HCEC 1CT (cell line): ENCODE measurements around the gene FBXL17.

Source experiments
- DNase-seq: peaks from one replicate; pipeline ENCODE4 v3.0.0-alpha.2; 2017

Gene FBXL17

DNA sequence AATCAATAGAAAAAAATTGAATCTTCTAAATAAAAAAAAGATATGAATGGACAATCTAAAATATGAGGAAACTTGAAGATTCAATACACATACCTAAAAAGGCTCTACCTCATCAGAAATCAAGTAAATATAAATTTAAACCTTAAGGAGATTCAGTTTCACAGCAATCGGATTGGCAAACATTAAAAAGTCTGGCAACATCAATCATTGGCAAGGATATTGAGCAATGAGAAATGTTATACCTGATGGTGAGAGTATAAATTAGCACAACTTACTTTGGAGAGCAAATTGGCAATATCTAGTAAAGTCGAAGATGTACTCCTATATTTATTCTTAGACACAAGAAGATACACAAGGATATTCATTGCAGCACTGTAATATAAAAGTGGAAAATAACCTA is 436.8 kb downstream of the FBXL17 start:
- DNase-seq, result no peak

DNA sequence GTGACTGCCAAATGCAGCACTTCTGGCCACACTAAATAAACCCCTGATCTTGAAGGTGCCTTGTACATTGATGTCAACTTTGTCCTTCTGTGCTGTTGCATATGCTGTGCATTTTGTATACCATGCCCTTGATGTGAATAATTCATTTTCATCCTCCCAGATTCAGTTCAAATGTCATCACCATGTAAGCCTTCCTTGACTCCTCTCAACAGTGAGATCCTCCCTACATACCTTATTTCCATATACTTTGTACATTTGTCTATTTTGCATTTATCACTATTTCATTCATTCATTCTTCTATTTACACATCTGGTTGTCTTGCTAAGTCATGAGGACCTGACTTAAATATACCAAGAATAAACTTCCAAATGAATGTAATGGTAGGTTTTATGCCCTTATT is 438.0 kb downstream of the FBXL17 start:
- DNase-seq, result no peak

DNA sequence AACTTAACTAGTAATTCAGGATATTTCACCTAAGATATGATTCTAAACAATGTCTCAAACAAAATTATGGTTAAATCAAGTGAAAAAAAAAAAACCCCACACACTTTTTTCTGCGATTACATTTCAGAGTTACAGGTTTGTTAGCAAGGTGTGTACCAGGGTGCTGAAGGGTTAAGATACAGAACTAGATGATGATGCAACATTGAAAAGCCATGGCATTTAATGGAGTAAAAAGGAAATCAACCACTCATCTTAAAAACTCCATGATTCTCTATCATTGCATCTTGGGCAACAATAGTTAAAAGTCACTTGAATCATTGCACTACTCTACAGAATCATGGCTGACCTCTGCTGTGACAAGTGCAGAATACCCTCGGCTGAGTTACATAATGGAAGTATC is 440.9 kb downstream of the FBXL17 start:
- no peak for DNase-seq

DNA sequence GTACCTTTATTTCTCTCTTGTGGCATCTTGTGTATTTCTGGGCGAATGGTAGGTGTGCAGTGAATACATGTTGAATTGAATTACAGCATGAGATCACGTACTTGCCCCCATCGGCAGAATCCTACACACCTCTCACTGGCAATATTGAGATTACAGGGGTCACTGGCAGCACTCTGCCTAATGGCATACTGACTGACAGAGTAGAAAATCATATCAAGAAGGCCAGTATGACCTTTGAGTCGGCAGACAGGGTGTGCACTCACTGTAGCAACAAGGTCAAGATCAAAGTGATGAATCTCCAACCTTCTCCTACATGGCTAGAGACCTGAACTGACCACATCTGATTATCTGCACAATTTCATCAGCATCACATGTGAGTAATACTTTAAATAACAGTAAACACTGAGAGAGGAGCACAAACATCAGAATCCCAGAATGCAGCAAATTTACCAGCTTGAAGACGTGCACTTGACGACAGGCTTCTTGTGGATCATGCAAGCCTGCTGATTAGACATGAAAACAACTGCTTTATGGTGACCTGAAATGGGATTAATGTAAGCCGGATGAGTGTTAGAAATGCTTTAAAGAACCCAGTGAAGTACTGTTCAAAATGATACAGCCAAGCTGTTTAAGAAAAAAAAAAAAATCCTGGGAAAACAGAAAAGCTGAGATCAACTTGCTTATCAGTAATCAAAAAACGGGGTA is 444.1 kb downstream of the FBXL17 start:
- DNase-seq, result no peak

DNA sequence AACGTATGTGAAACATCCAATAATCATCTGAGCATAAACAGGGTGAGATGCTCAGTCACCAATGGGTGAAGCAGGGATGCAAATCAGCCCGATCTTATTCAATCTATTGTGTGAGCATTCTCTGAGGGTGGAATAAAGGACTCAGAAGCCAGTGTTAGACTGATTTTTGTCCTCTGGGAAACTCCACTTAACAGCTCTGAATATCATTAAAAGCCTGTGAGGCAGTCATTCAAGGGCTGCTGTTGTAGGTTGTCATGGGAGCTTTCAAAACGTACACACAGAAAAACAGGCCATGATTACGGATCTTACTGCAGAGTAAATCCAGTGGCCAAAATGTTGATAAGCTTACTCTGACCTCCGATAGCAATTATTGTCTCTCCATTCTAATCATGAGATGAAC is 444.7 kb downstream of the FBXL17 start:
- no peak for DNase-seq

DNA sequence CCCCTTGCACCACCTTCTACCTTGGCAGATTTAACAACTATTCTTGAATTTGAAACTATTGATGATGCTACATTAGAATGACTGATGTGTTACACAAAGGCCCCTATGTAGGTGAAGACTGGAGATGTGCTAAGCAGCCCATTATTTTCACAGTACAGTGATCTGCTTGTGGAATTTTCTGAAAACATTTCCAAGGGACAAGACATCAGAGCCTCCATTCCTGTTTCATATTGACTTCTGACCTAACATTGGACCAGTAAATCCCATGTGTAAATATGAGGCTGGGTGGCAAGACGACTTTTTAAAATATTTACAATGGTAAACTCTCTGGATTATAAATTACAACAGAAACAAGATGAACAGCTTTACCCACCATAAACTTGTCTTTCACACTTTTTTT is 445.4 kb downstream of the FBXL17 start:
- no peak for DNase-seq

DNA sequence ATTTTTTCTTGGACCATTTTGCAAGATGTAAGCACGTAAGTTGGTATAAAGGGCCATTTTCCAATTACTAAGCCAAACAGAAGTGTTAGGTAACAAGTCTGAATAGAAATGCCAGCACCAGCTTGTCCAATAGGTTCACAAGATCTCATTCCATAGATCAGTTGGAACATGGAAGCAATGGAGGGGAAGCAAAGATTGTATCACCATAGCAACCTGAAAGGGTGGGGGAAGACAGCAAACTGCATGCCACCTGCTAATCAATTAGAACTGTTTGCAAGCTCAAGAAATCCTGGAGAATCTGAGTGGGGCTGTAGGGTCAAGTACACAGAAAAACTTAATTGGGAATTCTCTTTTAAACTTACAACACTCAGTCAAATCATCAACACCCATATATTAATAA is 446.3 kb downstream of the FBXL17 start:
- DNase-seq, result no peak

DNA sequence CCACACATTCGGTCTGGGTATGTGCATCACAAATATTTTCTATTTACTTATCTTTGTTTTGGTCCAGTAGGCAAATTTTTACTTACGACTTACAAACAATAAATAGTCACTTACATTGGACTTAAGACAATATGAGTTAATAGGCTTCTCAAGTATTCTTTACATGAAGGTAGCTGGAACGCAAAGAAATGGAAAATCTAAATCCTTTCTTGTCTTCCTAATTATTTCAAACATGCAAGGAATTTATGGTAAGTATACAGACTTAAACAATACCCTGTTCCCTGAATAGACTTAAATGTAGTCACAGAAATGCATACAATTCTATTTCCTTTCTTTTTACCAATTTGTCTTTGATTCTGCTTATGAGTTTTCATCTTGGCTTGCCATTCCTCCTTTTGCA is 448.6 kb downstream of the FBXL17 start:
- no peak for DNase-seq

DNA sequence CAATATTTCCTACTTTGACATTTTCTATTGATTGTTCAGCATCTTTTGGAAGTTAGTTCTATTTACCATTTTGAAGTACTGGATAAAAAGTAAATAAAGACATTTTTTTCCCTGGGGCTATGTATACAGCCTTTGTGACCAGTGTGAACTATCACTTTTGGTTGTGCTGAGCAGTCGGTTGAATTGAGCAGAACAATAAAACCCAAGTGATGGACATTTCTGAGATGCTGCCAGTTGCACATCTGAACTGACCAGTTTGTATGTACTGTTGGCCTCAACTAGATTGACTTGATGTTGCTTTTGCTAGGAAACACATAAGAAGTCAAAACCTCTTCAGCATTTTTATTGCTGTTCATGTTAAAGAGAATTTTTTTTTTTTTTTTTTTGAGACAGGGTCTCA is 451.0 kb downstream of the FBXL17 start:
- DNase-seq, result no peak

DNA sequence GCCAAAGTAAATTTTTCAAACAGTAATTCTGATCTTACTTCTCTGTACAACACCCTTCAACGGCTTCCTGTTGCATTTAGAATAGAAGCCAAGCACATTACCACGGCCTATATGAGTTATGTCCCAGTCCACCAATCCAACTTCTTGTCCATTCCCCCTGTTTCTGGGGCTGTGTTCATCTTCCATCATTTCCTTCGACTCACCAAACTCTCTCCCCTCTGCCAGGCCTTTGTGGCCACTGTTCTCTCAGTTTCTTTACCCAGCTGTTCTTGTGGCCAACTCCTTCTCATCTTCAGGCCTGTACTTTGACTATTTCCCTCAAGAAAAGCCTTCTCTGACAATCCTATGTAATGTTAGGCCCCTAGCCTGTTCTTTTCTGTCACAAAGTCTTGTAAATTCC is 451.8 kb downstream of the FBXL17 start:
- no peak for DNase-seq

DNA sequence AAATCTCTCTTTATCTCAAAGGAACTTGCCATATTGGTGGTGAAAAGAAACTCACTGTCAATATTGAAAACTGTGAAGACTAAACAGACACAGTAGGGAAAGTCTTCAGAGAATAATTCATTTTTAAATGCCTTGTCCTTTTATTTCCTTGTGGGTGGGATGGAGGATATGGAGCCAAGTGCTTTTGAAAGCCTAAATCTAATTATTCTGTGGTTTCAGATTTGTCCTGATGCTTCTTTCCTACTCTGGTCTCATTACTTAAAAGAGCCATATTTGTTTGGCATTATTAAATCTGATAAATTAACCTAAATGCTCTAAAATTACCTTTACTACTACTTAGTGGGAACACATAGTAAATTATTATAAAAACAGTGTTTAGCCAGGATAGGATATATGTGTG is 452.8 kb downstream of the FBXL17 start:
- no peak for DNase-seq

DNA sequence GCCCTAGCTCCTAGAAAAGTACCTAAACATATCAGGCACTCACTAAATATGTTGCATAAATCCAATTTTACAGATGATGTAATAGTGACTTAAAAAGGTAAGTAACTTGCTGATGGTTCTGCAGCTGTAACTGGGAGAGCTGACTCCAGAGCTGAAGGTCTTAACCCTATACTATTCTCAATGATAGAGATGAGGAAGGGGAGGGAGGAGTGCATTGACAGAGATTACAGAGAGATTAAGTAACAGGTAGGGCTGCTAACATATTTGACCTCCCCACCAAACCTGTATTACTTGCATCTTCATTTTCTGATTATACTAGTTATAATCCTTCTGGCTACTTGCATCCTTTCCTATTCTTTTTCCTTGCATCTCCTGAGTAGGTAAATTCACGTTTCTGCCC is 455.8 kb downstream of the FBXL17 start:
- DNase-seq, result no peak

DNA sequence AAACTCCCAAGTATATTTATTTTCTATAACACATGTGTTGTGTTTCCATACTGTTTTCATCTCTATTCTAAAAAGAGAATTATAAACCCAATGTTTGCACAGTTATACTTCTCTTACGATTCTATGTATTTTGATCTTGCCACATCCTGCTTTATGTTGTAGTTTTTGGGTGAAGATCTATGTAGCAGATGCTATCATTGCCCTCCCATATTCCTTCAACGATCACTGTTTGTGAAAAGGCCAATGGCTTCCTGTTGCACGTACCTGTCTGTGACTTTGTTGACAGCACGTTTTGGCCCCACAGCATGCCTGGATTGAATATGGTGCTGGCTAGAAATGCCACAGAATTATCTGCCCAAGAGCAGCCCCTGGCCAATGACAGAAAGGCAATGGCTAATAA is 456.7 kb downstream of the FBXL17 start:
- no peak for DNase-seq

DNA sequence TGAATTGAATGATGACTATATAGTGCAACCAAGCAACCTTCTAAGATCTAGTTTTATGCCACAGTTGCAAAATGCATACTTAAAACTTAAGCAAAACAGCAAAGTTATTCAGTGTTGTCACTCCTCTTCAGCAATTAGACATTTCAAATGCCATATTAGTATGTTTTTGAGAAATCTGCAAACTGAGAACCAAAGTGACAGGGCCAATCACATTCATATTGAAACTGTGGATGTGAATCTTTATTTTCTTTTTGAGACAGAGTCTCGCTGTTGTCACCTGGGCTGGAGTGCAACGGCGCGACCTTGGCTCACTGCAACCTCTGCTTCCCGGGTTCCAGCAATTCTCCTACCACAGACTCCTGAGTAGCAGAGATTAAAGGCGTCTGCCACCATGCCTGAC is 461.9 kb downstream of the FBXL17 start:
- no peak for DNase-seq

DNA sequence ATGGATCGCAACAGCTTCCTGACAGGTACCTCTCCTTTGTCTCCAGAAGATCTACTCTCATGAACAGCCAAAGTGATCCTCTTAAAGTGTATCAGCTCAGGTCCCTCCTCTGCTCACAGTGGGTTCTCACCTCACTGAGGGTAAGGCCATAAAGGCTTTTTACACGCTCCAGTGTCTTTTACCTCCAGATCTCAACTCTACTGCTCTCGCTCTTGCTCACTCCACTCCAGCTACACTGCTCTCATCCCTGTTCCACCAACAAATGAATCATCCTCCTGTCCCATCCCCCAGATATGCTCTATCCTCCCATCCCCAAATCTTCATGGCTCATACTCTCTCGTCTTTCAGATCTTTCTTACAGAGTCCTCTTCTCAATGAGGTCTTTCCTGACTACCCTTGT is 462.5 kb downstream of the FBXL17 start:
- no peak for DNase-seq

DNA sequence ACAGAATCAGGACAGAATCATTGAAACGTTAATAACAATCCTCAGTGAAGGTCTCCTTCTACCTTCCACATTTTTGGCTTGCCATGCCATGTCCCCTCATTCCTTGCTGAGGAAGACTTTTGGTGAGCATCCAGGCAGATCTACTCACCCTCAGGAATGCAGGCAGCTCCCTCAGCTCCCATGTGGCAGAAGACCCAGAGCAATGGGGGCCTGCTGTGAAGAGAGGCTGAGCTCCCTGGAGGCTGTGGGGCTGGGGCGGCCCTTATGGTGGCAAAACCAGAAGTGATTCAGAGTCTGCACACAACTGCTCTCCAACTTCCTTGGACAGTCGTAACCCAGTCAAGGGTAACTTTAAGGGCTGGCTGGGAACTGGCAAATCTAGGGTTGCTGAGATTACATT is 463.9 kb downstream of the FBXL17 start:
- no peak for DNase-seq

DNA sequence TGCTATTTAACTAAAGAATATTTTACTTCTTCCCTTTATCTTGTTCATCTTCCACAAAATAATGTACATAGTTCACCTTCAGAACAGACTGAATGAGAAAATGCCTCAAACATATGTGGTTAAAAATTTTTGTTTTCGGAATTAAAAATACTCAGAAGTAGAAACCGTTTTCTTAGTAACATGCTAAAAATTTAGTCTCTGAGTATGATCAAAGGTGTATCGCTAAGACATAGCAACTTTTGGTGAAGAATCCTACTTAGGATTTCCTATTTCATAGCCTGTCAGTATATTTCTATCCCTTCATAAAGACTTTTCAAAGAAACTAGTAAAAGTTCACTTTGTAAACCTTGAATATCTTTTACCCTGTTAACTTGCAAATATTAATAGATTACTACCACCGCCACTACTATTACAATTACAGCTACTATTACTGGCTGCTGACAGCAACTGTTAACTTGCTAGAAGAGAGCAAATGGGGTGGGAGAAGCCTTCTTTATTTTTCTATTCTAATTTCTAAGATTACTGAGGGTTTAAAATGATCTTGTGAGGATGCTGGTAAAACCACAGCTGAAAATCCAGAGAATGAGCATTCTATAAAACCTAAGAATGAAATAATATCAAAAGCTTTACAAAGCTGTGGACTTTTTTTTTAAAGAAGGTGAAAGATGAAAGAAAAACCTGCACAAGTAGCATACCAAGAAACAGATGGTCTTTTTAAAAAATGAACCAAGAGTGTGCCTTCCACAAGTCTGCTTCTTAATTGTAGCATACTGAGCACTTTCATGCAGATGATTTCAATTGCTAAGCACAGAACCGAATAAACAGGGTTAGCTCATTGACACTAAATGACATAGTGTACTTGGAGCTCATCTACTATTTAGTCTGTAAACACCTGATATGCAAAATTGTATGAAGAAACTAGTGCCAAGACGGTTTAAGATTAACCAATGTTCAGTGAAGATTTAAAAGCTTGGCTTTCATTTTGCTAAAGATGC is 464.9 kb downstream of the FBXL17 start:
- DNase-seq, result no peak

DNA sequence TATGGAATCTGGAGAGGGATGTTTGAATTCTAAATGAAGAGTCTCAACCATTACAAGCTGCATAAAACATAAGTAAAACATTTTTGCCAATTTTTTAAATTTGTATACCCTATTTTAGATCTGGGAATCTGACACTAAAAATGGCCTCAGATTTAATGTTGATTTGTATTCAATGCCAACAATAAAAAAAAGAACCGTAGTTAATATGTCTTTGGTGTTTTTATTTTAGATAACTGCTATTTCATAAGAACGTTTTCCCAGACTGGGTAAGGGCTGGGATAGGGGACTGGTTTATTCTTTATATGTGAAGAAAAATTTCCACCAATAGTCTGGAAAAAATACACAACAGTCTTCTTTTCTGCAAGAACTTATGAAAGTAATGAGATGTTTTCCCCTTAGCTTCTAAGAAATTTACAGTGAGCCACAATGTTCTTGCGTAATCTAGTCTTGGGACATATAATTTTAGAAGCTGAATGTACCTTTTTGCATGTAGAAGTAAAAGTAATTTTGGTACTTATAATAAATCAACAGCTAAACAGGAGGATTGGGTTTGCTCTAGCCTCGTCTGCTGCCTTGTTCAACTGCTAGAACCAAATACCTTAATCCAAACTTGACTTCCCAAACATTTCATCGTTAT is 466.6 kb downstream of the FBXL17 start:
- no peak for DNase-seq

DNA sequence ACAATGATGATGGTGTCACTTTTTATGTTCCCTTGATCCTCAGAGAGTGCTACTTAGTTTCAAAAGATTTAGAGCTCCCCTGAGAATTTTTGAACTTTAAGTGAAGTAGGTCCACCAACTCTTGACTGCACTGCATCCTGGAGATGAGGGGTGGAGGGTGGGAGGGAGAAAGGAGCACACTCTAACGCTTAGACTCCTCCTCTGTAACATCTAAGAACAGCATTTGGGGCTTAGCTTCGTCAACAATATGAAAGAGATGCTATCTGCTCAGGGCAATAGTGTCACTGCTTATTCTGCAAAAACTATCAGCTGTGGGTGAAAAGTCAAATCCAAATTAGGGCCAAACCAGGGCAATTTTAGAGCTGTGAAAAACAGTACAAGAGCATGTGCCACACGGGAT is 468.4 kb downstream of the FBXL17 start:
- DNase-seq, result no peak

DNA sequence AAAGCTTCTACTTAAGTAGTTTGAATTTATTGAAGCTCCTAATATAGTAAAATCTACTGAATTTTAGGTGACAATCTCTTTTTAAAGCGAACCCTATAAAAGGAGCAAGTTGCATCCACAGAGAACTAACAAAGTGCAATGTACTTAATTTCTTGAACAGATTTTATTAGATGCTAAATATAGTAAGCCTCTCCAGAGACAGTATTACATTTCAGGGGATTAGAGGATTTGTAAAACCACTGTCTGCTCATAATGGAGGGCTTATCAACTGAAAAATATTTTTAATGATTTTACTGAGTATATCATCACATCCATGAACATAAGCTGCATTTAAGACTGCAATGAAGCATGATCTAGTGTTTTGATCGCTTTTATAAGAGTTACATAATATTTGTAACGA is 481.2 kb downstream of the FBXL17 start:
- no peak for DNase-seq

DNA sequence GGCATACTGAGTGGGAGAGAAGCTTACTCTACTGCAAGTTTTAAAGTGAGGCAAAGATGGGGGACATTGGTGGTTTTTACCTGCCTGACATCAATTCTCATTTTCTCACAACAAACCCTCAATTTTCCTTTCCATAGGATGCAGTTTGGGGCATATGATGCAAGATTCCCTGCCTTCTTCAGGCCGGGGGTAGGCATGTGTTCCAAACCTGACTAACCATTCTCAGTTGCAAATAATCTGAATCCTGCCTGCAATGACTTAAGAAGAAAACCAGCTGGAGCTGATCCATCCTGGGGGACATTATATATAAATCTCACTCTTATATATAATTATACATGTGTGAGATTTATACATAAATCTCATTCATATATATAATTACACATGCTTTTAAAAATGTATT is 487.5 kb downstream of the FBXL17 start:
- peak; percentile 71 for DNase-seq

DNA sequence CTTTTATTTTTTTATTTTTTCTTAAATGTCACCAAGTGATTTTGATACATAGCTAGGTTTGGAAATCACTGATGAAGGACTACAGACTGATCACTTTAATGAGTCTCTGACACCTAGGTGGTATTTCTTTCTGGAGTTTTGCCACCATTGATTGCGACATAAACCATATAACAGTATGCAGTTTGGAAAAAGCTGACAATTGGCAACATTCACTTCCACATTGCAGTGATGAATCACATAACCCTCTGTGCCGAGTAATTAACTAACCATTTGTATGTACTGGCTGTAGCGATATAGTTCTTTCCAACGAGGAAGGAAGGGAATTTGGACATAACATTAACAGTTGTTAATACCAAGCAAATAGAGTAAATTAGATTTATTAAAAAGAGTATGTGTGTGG is 488.3 kb downstream of the FBXL17 start:
- peak; percentile 80 for DNase-seq

DNA sequence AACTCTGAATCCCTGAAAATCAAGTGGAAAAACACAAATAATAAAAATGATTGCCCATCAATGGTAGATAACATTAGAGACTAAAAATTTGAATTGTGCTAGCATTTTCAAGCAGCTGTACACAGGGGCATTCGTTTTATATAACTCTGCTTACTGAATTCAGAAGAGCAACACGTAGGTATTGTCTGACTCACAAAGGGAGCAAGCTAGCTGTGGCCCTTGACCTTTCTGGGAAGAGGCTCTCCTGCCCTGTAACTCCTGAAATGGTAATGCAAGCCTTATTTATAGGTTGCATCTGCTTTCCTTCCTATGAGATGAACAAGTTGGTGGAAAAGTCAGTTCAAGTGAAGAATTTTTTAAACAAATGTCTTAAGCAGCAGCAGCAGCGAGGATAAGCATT is 492.5 kb downstream of the FBXL17 start:
- DNase-seq, result peak; percentile 54

DNA sequence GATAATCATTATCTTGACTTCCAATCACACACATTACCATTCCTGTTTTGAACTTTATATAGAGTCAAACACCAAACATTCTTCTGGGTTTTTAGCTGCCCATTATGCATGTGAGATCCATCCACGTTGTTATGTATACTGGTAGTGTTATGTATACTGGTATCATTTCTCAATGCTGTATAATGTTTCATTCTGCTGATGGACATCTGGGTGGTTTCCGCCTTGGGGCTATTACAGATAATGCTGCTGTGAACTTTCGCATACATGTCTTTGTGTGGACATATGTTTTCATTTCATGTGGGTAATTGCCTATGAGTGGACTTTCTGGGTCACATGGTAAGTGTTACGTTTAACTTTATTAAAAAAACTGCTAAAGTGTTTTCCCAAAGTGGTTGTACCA is 493.4 kb downstream of the FBXL17 start:
- DNase-seq, result no peak
